Stimulated activated CD4-positive, alpha-beta T cell treated with anti-CD3 and anti-CD28 coated beads, Interleukin-12 subunit alpha, Interleukin-12 subunit beta, amount 100 ng/mL, for 4 hours (primary cell): ENCODE data around the gene NFATC1.

ENCODE experiments used
- DNase-seq: peaks from one replicate; pipeline ENCODE4 v3.0.0-alpha.2; 2020

Gene NFATC1

GRCh38 chr18:79525556-79526467 lies 130.1 kb downstream of the NFATC1 start:
- DNase-seq: no peak

GRCh38 chr18:79526468-79527460 lies 131.0 kb downstream of the NFATC1 start:
- no peak for DNase-seq

GRCh38 chr18:79527656-79528315 lies 132.1 kb downstream of the NFATC1 start:
- DNase-seq: no peak

GRCh38 chr18:79528316-79528695 lies 132.6 kb downstream of the NFATC1 start:
- no peak for DNase-seq

GRCh38 chr18:79528846-79529245 lies 133.1 kb downstream of the NFATC1 start:
- DNase-seq: peak; percentile 74

- no peak for DNase-seq
Observed at GRCh38 chr18:79529296-79529695, 133.6 kb downstream of the NFATC1 start.

- DNase-seq: no peak
Observed at GRCh38 chr18:79529991-79530390, 134.3 kb downstream of the NFATC1 start.

- no peak for DNase-seq
Observed at GRCh38 chr18:79530821-79531220, 135.1 kb downstream of the NFATC1 start.

GRCh38 chr18:79531386-79531785 lies 135.7 kb downstream of the NFATC1 start:
- no peak for DNase-seq

DNA sequence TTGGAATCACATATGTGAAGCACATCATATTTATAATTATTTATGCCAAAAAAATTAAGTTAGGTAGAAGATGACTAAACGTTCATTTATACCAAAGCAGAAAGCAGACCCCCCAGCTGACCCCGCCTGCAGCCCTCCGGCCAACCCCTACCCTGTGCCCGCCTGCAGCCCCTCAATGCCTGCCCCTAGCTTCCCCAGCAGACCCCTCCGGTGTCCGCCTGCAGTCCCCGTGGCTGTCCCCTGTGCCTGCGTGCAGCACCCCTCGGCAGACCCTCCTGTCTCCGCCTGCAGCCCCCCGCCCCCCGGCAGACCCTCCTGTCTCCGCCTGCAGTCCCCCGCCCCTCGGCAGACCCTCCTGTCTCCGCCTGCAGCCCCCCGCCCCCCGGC lies 136.2 kb downstream of the NFATC1 start:
- no peak for DNase-seq

GRCh38 chr18:79532313-79533007 lies 136.7 kb downstream of the NFATC1 start:
- no peak for DNase-seq

GRCh38 chr18:79533146-79533545 lies 137.4 kb downstream of the NFATC1 start:
- DNase-seq: no peak

DNA sequence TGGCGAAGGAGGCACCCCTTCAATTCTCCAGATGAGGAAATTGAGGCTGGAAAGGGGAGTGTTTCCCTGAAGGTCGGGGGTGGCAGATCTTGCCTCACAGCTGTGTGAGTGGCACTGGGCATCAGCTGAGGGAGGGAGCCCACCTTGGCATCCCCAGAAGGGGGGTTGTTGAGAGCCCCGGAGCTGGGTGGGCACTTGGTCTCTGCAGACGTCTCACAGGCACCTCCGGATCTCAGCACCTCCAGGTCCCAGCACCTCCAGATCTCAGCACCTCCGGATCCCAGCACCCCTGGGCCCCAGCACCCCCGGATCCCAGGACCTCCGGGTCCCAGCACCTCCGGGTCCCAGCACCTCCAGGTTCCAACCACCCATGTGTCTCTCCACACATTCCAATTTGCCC lies 137.9 kb downstream of the NFATC1 start:
- no peak for DNase-seq

DNA sequence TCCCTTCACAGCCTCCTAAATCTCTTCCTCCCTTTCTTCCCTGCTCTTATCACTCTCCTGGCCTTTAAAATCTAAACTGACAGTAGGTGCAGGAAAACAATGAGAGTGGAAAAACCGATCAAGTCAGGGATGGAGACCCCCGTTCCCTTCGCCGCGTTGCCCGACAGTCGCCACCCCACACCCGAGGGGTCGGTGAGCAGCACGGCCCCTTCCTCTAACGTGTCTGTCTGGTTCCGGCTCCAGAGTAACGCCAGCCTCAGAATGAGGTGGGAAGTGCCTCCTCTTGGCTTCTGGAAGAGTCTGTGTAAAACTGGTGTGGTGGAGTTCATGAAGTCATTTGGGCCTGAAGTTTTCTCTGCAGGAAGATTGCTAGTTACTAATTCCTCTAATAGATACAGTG lies 138.6 kb downstream of the NFATC1 start:
- no peak for DNase-seq

DNA sequence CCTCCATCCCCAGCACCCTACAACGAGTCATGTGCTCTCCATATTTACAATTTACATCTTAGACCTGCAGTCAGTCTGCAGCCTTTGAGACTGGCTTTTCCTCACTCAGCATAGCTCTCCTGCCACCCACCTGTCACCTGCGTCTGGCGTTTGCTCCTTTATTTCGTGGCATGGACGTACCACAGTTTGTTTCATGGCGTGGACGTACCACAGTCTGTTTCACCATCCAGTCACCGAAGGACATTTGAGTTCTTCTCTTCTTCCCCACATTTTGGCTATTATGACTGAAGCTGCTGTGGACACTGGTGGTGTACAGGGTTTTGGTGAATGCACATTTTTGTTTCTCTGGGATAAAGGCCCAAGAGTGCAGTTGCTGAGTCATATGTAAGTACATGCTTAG lies 142.0 kb downstream of the NFATC1 start:
- no peak for DNase-seq

GRCh38 chr18:79538635-79539034 lies 142.9 kb downstream of the NFATC1 start:
- DNase-seq: no peak

GRCh38 chr18:79540161-79540903 lies 144.6 kb downstream of the NFATC1 start:
- no peak for DNase-seq

DNA sequence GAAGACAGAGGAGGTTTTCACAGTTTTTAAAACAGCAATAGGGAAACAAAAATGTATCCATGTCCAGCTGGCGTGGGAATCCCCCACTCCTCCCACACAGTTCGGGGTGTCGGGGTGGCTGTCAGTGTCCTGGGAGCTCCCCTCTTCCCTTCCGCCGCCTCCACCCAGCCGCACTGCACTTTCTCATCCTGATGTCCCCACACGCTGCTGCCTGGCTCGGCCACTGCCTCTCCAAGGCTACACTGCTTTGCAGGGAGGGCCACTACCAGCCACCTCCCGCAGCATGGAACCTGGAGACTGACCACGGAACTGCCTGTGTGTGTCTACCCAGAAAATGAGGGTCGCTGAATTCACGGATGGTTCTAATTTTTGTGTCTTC lies 145.2 kb downstream of the NFATC1 start:
- DNase-seq: no peak

GRCh38 chr18:79542213-79542612 lies 146.5 kb downstream of the NFATC1 start:
- DNase-seq: no peak

- DNase-seq: no peak
Observed at GRCh38 chr18:79542876-79543750, 147.4 kb downstream of the NFATC1 start.
